Measurements from ENCODE around the gene ZNF827.

The ZNF827 gene

DNA sequence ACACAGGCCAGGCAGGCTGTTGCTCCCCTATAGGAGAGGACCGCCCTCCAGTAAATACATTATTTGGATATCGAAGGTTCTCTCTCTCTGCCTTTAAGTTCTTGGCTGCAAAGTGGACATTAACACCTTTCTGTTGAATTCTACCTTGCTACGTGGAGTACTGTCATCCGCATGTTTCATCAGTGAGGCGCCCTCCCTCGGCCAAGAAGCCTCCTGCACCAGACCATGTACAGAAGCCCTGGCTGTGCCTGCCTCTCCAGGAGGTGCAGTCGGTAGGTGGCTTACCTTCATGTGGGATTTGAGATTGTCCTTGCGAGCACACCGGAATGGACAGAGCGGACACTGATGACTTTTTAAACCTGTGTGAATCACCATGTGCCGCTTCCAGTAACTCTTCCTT lies 46.7 kb downstream of the ZNF827 start:
- no peak for DNase-seq (ENCODE audit: low spot score)

DNA sequence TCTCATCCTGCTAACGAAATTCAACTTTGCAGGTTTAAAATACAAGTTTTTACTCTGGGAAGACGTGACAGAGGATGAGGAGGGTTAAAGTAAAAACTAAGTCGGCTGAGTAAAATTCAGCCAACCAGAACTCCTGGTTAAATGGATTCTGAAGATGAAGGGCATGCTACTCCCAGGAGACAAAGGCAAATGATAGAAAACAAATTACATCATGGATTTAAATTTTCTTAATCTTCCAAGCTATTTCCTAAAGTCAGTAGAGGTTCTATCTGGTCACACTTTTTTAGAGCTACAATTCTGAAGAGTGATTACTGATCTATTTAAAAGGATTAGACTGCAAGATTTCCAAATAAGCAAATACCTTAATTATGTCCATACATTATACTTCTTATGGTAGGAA lies 47.9 kb downstream of the ZNF827 start:
- no peak for DNase-seq (ENCODE audit: low spot score)

DNA sequence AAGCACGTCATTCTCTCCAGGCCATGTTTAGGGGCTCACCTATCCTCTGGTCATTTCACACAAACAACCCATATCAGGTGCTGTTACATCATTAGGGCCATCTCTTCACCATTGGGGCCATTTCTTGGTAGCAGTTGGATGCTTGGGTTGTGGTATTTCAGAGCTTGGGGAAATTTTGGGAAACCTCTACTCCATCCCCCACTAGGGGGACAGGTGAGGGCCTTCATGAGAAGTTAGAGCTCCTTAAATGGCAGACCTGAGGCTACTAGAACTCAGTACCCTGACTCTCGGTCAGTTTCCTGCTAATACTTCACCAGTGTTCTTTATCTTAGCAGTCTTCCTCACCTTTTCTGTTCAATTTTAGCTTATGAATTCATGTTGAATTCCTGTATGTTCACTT lies 50.2 kb downstream of the ZNF827 start:
- DNase-seq (ENCODE audit: low spot score): no peak

DNA sequence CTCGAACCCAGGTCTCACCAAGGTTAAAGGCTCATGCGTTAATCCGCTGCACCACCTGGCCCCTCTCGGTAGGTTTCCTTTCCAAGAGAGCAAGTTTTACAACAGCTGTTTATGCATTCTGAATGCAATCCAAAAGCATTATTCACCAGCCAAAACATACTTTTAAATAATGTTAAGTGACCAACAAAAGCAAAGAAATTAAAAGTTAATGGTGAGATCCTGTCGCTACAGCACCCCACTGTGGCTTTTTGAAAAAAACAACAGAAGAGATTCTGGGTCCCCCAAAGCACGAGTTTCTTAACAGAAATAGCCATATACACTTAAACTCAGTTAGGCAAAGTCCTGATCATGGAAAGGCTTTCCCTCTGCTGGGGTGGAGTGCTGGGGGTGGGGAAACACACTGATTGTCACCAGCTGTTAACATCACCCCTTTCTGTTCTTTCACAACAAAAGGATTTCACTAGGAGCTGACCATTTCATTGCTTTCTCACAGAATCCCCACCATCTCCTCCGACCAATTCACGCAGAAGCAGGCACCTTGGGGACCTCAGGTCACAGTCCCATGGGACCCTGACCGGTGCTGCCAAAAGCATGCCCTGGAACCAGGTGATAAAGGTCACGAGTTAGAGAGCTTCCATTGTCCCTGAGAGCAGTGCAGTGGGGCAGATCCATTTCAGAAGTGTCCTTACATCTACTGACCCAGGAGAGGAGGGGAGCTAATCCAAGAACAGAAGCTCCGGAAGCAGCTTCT lies 51.2 kb downstream of the ZNF827 start:
- no peak for DNase-seq (ENCODE audit: low spot score)

DNA sequence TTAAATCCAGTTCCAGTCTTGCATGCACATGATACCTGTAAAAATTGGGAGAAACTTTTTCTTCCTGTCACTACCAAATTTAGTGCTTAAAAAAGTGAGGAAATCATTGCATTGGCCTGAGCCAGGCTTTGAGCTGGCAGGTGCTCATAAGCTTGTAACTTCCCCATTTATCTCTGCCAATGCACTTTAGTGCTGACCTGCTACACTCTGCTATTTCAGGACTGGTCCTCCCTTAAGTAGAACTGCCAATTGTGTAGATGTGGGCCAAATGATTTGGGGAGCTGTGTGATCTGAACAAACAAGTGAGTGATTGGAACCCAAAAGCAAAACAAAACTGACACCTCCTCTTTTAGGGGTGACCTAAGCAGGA lies 51.8 kb downstream of the ZNF827 start:
- no peak for DNase-seq (ENCODE audit: low spot score)

DNA sequence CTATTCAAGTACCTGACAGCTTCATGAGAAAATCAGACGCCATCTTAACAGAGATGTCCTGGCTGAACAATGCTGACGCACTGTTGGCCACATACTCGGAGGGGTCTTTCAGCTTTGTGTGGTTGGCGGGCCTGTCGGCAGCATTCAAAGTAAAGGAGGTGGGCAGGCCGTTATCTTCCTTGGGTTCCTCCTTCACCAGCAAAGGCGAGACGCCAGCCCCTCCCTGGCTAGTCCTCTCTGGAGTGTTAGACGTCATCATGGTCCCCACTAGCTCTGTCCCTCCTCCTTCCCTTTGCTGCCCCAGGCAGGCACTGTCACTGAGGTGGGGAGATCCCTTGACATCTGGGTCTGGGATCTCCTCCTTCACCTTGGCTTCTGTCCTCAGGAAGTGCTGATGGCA lies 53.0 kb downstream of the ZNF827 start:
- no peak for DNase-seq (ENCODE audit: low spot score)

DNA sequence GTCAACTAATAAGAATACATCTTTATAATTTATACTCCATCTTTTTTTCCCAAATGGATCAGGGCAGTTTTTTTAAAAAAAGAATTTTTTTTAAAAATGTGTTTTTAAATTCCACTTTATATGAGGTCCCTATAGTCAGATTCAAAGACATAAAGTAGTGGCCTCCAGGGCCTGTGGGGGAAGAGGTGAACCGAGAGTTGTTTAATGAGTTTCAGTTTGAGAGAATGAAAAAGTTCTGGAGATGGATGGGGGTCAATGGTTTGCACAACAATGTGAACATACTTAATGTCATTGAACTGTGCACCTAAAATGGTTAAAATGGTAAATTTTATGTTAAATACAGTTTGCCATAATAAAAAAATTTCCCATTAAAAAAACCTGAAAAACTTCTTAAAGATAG lies 53.8 kb downstream of the ZNF827 start:
- DNase-seq (ENCODE audit: low spot score): no peak

DNA sequence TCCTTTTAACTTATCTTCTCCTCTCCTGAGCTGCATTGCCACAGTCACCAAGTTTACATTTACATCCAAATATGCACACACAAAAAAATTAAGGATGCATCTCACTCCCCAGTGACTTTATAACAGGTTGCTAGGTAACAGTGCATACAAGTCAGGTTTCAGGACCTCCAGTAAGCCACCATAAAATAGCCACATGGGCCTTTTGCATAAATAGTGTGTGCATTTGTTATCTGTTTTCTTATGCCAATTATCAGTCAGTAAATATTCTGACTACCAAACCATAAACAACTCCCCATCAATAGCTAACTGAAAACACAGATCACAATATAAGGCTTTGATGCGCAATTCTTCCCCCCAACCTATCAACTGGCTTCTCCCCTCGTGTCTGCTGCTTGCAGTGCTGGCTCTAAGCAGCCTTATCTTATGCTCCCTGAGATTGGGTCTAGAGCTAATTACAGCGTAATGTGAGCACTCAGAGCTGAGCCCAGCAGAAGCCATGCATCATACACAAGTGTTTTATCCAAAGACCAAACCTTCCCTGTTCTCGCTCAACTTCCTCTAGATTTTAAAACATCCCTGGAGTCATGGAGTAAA lies 55.4 kb downstream of the ZNF827 start:
- DNase-seq (ENCODE audit: low spot score): no peak

DNA sequence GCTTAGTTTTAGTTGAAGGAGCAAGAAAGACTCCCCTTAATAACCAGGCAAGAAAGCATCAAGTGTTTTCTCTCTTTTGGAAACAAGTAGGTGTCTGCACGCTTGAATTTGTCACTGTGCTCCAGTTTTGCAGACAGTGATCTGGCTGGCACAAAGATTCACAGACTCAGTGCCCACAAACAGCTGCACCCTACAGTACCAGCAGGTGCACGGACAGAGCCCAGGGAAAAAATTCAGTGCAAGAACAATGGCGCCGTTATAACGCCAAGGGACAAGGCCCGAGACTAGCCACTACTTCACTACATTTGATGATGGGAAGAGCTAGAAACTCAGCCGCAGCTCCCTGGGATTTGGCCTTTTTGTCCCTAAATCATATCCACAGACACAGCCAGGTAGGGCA lies 56.0 kb downstream of the ZNF827 start:
- DNase-seq (ENCODE audit: low spot score): peak; percentile 91

DNA sequence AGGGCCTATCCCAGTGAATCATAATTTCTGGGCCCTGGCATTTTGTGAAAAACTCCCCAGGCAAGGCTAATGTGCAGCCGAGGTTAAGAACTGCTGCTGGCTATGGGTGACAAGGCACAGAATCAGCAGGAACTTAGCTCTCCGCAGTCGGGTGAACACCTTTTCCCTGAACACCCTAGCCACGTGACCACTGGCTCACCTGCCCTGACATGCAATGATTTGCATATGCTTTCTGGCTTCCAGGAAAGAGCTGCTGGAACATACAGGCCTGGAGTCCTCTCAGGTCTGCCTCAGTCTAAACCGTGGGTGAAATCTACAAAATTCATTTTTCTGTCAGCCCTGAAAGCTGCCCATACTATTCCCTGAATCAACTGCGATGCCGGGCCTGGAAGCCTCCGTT lies 56.6 kb downstream of the ZNF827 start:
- no peak for DNase-seq (ENCODE audit: low spot score)

DNA sequence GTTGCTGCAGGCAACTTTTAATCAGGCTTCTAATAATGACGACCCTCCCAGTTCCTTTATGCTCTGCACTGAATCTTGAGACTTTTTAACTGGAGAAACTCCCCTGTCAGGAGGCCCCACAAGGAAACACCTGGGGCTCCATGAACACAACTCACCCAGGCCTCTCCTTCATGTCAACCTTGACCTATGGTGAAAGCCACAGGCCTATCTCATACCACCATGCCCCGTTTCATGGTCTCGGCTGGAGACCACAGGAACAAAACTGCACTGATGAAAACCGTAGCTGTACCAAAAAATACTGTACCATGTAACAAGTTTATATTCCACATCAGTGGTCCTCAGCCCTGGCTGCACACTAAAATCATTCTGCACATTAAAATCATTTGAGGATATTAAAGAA lies 57.0 kb downstream of the ZNF827 start:
- DNase-seq (ENCODE audit: low spot score): no peak

DNA sequence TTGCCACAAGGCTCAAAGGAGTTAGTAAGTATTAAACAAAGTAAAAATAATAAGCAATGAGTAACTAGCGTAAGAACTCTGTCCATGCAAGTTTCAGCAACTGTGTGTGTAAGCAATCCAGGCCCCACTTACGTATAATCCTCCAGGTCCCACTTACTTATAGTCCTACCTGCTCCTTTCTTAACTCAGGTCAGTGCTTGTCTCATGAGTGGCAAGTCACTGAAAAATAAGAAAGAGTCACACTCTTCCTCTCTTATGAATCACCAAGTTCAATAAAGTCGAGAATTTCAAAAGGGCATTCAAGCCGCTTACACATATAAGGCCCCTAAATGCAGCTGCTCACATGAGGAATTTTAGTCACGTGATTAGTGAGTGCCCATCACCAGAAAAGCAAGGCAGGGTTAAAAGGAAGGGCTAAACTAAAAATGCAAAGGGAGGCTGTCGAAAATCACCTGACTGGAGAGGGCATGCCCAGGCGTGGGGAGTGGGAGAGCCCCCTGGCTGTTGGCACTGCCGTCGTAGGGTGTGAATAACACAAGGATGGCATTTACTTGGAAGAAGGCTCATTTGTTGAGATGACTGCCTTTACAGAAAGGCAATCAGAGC lies 58.2 kb downstream of the ZNF827 start:
- DNase-seq (ENCODE audit: low spot score): no peak

DNA sequence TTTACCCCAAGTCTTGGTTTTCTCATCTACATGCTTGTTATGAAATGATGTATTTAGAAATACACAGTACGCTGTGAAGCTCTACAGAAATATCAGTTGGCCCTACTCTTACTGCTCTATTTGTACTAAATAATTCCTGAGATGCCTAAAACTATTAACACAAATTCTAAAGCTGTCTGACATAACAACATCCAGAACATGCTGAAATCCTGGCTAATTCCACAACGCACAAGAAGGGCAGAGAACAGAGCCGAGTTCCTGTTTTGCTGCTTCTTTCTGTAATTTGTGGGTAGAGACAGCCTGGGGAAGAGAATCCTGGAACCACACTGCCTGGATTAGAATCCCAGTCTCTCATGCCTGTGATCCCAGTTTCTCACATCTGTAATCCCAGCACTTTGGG lies 59.0 kb downstream of the ZNF827 start:
- DNase-seq (ENCODE audit: low spot score): no peak

DNA sequence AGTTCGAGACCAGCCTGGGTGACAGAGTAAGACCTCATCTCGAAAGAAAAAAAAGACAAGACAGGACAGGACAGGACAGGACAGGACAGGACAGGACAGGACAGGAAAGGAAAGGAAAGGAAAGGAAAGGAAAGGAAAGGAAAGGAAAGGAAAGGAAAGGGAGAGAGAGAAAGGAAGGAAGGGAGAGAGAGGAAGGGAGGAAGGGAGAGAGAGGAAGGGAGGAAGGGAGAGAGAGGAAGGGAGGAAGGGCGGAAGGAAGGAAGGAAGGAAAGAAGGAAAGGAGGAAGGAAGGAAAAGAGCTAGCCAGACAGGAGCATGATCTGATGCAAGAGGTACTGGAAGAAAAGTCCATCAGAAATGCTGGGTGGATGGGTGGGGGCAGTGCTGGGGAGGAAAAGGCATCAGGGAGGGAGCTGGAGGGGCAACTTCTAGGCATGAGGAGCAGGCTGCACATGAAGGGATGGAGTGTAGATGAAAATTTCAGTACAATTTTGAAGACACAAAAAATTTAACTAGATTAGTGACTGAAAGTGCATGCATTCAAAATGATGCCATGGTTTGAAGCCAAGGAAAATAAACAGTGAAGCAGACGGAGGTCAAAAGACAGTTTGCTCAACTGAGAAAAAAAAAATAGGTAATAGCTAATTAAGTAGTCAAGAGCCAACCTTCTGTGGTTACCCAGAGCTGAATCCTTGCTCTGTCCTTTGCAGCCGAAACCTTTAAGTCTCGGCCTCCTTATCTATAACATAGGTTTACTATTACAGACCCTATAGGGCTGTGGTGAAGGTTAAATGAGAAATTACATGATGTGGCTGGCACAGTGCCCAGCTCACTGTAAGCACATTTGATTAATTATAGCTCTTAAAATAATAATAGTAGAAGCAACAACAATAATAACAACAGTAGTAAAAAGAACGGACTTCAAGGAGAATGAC lies 59.9 kb downstream of the ZNF827 start:
- no peak for DNase-seq (ENCODE audit: low spot score)

DNA sequence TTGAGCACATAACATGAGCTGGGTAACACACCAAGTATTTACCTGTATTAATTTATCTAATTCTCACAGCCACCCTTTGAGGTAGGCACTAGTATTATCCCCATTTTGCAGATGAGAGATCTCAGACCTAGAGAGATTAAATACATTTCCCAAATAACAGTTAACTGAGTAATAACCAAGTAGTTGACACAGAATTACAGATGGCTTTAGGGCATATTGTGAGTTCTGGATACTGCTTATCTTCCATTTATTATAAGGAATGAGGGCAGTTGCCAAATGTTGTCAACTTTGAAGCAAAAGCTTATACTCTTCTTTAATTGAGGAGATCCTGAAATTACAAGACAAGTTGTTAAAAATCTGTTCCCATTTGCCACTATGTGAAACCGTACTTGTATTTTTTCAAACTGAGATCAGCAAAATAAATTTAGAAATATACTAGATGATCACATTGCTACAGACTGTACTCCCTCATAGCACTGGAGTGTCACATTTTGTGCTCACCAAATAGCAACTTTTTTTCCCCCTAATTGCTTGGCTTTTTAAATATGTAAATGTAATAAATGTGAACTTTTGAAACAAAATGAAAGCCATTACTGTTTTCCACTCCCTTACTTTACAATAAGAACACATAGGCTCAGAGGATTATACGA lies 62.0 kb downstream of the ZNF827 start:
- peak; percentile 24 for DNase-seq (ENCODE audit: low spot score)

DNA sequence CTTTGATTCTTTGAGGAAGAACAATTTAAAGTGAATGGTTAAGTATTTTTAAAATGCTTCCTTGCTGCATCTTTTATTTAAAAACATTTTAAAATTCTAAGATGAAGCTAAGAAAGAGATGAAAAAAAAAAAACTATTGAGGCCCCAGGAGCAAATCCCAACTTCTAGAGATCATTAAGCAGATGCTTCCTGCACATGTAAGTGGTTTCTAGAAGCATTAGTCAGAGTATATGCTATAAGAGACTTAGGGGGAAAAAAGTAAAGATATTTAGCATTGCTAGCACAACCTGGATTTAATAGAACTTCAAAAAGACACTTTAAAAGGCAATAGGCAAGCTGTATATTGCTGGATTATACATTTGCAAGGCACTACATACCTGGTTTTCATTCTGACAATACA lies 64.7 kb downstream of the ZNF827 start:
- no peak for DNase-seq (ENCODE audit: low spot score)

DNA sequence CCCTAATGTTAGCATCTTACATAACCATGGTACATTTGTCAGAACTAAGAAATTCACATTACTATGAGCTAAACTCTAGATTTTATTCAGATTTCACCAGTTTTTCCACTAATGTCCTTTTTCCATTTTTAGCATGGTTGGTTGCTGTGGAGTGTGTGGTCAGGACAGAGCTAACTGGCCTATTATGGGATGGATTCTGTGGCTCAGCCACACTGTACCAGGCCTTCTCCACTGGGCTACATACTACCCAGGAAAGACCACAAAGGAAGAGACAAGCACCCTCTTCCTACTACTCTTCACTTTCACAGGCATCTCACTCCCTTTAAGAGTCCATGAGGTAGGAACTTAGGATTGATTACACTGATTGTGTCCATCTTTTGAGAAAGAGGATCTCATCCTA lies 67.4 kb downstream of the ZNF827 start:
- DNase-seq (ENCODE audit: low spot score): no peak

DNA sequence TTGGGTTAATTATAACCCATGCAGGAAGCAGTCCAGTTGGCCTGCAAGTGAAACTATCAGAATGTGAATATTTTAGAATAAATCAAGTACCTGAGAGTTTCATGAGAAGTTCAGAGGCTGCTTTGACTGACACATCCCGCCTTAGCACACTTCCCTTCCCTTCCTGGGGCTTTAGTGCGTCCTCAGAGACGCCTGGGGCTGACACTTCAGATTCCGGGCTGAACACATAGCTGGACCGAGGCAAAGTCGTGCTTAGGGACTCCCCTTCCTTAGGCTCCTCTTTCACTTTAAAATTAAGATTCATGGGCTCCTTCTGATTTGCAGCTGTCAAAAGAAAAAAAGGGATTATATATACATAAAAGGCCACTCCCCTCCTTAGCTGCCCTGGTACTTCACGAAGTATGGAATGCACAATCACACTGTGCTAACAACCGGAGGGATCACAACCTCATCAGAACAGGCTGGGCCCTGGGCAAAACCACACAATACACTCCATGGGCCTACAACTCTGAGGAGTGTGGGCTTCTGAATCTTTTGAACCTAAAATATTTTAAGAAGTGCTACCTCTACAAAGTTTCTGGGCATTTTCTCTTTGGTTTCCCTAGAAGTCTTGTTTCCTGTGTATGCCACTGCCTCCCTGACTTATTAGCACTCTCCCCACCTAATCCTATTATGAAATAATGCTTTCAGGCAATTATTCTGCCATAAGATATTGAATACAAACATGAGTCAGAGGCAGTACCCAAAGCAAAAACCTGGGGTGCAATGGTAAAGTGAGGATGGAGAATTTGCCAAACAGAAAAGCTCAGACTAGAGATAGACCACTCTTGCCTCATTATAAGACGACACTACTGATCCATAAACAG lies 68.2 kb downstream of the ZNF827 start:
- DNase-seq (ENCODE audit: low spot score): no peak

DNA sequence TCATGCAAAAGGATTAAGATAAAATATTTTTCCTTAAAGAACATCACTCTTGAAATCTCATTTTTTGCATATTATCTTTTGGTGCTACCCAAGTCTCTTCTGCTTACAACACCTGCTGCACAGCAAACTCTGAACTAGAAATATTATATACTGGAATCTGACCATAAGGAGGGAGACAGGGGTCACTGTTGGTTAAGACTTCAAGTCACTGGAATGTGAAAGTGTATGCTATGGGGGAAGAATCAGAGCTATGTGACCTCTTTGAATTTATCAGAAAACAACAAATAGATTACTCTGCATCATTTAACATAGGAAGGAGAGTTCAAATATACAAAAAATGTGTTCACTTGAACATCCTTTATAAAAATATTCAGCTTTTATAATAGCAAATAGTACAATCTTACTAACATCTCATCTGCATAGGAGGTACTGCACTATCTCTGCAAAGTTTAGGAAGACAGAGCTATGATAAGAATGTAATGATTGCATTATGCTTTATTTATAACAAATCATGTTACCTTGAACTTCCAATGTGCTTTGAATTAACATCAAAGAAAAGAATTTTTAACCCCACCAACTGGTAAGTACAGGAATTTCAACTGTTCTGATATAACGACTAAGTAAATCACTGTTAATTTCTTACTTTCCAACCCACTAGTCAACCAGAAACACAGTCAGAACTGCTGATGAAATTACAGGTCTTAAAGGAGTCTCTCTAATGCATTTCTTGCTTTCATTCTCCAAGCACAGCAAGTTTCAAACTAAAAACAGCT lies 69.8 kb downstream of the ZNF827 start:
- DNase-seq (ENCODE audit: low spot score): no peak

DNA sequence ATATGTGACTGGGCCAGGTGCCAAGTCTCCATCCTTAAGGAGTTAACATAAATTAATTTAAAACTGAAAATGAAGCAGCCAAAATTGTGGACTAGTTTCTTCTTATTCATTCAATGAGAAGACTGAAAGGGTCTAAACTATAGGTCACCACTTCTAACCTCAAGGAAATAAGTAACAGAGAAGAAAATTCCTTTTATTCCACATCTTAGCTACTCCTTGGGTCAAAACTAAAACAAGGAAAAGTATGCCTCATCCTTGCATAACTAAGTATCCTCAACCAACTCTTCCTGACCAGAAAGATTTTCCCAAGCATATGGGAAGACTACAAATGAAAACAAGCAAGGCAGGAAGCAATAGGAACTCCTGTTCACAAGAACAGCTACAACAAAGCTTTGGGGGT lies 71.2 kb downstream of the ZNF827 start:
- DNase-seq (ENCODE audit: low spot score): no peak

Measured in Ammon's horn (tissue), 1 donor.